ENCODE results near the gene FBH1. TPM values are rescaled to one million over a fixed set of nuclear protein-coding genes. Genes with fewer than 3 reads are reported as not detected.

The FBH1 gene
- total RNA-seq, 1 donor from 2014 or later, result 54.5 TPM

- Histone ChIP-seq H3K4me3 (ENCODE audit: low read depth, low read length) (no peak overlapping the region), H3K36me3 (ENCODE audit: control insufficient read depth, insufficient read depth, low read length) (no peaks in the 10 kb centered on the region), H3K27me3 (ENCODE audit: control insufficient read depth, insufficient read depth, low read length) (no peaks in the 10 kb centered on the region)
- DNase-seq (ENCODE audit: low read depth), result no peak
- no peak for TF ChIP-seq CTCF (IDR thresholded peaks at IDR 0.05; ENCODE audit: insufficient read depth, low read length, severe bottlenecking)
- FAIRE-seq, result no peak
These were observed 83.0 kb downstream of the FBH1 start for GRCh38 chr10:5973069-5973468.

GRCh38 chr10:5975641-5976473, 85.8 kb downstream of the FBH1 start:
- FAIRE-seq, result no peak
- no peak for TF ChIP-seq CTCF (IDR thresholded peaks at IDR 0.05; ENCODE audit: insufficient read depth, low read length, severe bottlenecking)

GRCh38 chr10:5976512-5977470, 86.7 kb downstream of the FBH1 start:
- peak; percentile 5 for DNase-seq (ENCODE audit: low read depth)
- no peaks in the 10 kb centered on the region for H3K27me3 ChIP-seq (ENCODE audit: control insufficient read depth, insufficient read depth, low read length)
- no peaks in the 10 kb centered on the region for H3K36me3 ChIP-seq (ENCODE audit: control insufficient read depth, insufficient read depth, low read length)
- H3K4me3 ChIP-seq (ENCODE audit: low read depth, low read length), result peak overlapping the region; percentile 89
- FAIRE-seq, result no peak
- no peak for TF ChIP-seq CTCF (IDR thresholded peaks at IDR 0.05; ENCODE audit: insufficient read depth, low read length, severe bottlenecking)

More at GRCh38 chr10:5975641-5976473, 85.8 kb downstream of the FBH1 start:
- peak overlapping the region; percentile 89 for H3K4me3 ChIP-seq (ENCODE audit: low read depth, low read length)
- no peak for DNase-seq (ENCODE audit: low read depth)
- H3K27me3 ChIP-seq (ENCODE audit: control insufficient read depth, insufficient read depth, low read length), result no peaks in the 10 kb centered on the region
- H3K36me3 ChIP-seq (ENCODE audit: control insufficient read depth, insufficient read depth, low read length), result no peaks in the 10 kb centered on the region

GRCh38 chr10:5977471-5978229, 87.6 kb downstream of the FBH1 start, which contains the start of gene IL15RA:
TSS of gene IL15RA (minus strand) at chr10:5977543. CDS start at chr10:5977492, 51 bp downstream.
- FAIRE-seq (no peak), DNase-seq (ENCODE audit: low read depth) (peak; percentile 56)
- Histone ChIP-seq H3K4me3 (ENCODE audit: low read depth, low read length) (peak within 1 kb of the TSS; percentile 89), H3K27me3 (ENCODE audit: control insufficient read depth, insufficient read depth, low read length) (no peaks in the 10 kb centered on the region), H3K36me3 (ENCODE audit: control insufficient read depth, insufficient read depth, low read length) (no peaks in the 10 kb centered on the region)
- no peak for TF ChIP-seq CTCF (IDR thresholded peaks at IDR 0.05; ENCODE audit: insufficient read depth, low read length, severe bottlenecking)

GRCh38 chr10:5978230-5978489, 88.1 kb downstream of the FBH1 start:
- FAIRE-seq (no peak), DNase-seq (ENCODE audit: low read depth) (no peak)
- peak overlapping the region; percentile 89 for H3K4me3 ChIP-seq (ENCODE audit: low read depth, low read length)
- no peak for TF ChIP-seq CTCF (IDR thresholded peaks at IDR 0.05; ENCODE audit: insufficient read depth, low read length, severe bottlenecking)
- H3K27me3 ChIP-seq (ENCODE audit: control insufficient read depth, insufficient read depth, low read length), result no peaks in the 10 kb centered on the region
- H3K36me3 ChIP-seq (ENCODE audit: control insufficient read depth, insufficient read depth, low read length), result no peaks in the 10 kb centered on the region
